Subcutaneous adipose tissue (tissue), 4 donors: Measurements from ENCODE around the gene PORCN. TPM values are rescaled to one million over a fixed set of nuclear protein-coding genes. Genes with fewer than 3 reads are reported as not detected.

Experiments
- CTCF ChIP-seq: fragments of 450-650 bp; IDR thresholded peaks from one replicate; pipeline ENCODE4 v1.5.1; 2016; ENCODE audit warnings: low read depth, mild to moderate bottlenecking, control low read depth, antibody characterized with exemption, moderate library complexity
- total RNA-seq, 4 donors: library from RNA; depleted of rRNA; stranded (reverse); fragments of >200 nt; gene quantifications; one replicate each; pipeline ENCODE4 v1.1.0, GENCODE V29; 2016

The PORCN gene
- total RNA-seq, 4 donors from 2014 or later: 9.4 to 16.6 (median 9.6) TPM

GRCh38 chrX:48531358-48531959, 22.7 kb downstream of the PORCN start:
- no peak for TF ChIP-seq CTCF

GRCh38 chrX:48532161-48532560, 23.4 kb downstream of the PORCN start:
- no peak for TF ChIP-seq CTCF

- no peak for TF ChIP-seq CTCF
These were observed 24.4 kb downstream of the PORCN start for GRCh38 chrX:48533165-48533564.

- no peak for TF ChIP-seq CTCF
These were observed 30.0 kb downstream of the PORCN start for GRCh38 chrX:48538641-48539344.

GRCh38 chrX:48539345-48540027, 30.7 kb downstream of the PORCN start, which contains the start of gene TBC1D25:
TSS of gene TBC1D25 (plus strand) at chrX:48539714. CDS start at chrX:48539798, 84 bp downstream.
- no peak for TF ChIP-seq CTCF

GRCh38 chrX:48540028-48540375, 31.2 kb downstream of the PORCN start:
- no peak for TF ChIP-seq CTCF

- TF ChIP-seq CTCF: no peak
These were observed 31.7 kb downstream of the PORCN start for GRCh38 chrX:48540480-48540879.
